Endodermal cell (in vitro differentiated cells): ENCODE measurements around the gene MYO1F. TPM values are rescaled to one million over a fixed set of nuclear protein-coding genes. Genes with fewer than 3 reads are reported as not detected.

ENCODE experiments used
- DNase-seq: peaks from one replicate; pipeline ENCODE4 v3.0.0-alpha.2; 2017
- H3K27ac ChIP-seq: 2 replicates; pipeline ENCODE4 v1.5.1; 2013; ENCODE audit warnings: mild to moderate bottlenecking, low read depth, low read length, moderate library complexity
- H3K27me3 ChIP-seq: 2 replicates; pipeline ENCODE4 v1.6.1; 2013; ENCODE audit warnings: mild to moderate bottlenecking, low read length, moderate library complexity; ENCODE audit not compliant: insufficient read depth, control insufficient read depth, poor library complexity, severe bottlenecking
- H3K36me3 ChIP-seq: 2 replicates; pipeline ENCODE4 v1.7.0; 2013; ENCODE audit warnings: mild to moderate bottlenecking, low read length, moderate library complexity; ENCODE audit not compliant: control insufficient read depth, insufficient read depth
- H3K4me1 ChIP-seq: one replicate; pipeline ENCODE4 v1.7.0; 2013; ENCODE audit warnings: low read length; ENCODE audit not compliant: control insufficient read depth, insufficient read depth
- H3K4me3 ChIP-seq: 2 replicates; pipeline ENCODE4 v1.5.1; 2013; ENCODE audit warnings: mild to moderate bottlenecking, low read length, moderate library complexity
- H3K9ac ChIP-seq: 2 replicates; pipeline ENCODE4 v1.6.1; 2013; ENCODE audit warnings: mild to moderate bottlenecking, low read length, moderate library complexity; ENCODE audit not compliant: poor library complexity, severe bottlenecking; ENCODE audit errors: extremely low read depth
- H3K9me3 ChIP-seq: 2 replicates; pipeline ENCODE4 v1.6.1; 2013; ENCODE audit warnings: mild to moderate bottlenecking, low read length, moderate library complexity; ENCODE audit not compliant: control insufficient read depth
- H3K27ac Mint-ChIP-seq: 2 replicates; pipeline ENCODE4 v1.8.0; 2020; ENCODE audit warnings: mixed read lengths
- H3K27me3 Mint-ChIP-seq: 2 replicates; pipeline ENCODE4 v1.8.0; 2021; ENCODE audit warnings: mild to moderate bottlenecking, mixed read lengths; ENCODE audit not compliant: insufficient read depth
- H3K36me3 Mint-ChIP-seq: 2 replicates; pipeline ENCODE4 v1.8.0; 2020; ENCODE audit warnings: low read depth, mixed read lengths
- H3K4me1 Mint-ChIP-seq: 2 replicates; pipeline ENCODE4 v1.8.0; 2020; ENCODE audit warnings: mixed read lengths
- H3K4me3 Mint-ChIP-seq: 2 replicates; pipeline ENCODE4 v1.8.0; 2020; ENCODE audit warnings: mild to moderate bottlenecking, moderate library complexity, mixed read lengths
- H3K9me3 Mint-ChIP-seq: 2 replicates; pipeline ENCODE4 v1.8.0; 2020; ENCODE audit warnings: mild to moderate bottlenecking, mixed read lengths
- WGBS, 2 experiments: methylation state at CpG; one replicate each; pipeline versions ENCODE4 v1.1.5 to v1.1.7; 2013; ENCODE audit warnings: missing lambda C conversion rate in 2 of 2, mixed read lengths in 1 of 2; ENCODE audit not compliant: insufficient coverage in 1 of 2, insufficient read length in 1 of 2; 5-methylcytosine and 5-hydroxymethylcytosine counted together
- total RNA-seq, 2 donors: library from RNA; stranded (reverse); fragmentation: NEBNext Ultra II Directional in 1 of 2; extraction: Animal tissue kit (Norgen Biotek cat#: 25700) in 1 of 2; gene quantifications; 2 replicates in 1 of 2; 3 replicates in 1 of 2; pipeline ENCODE4 v1.2.1, GENCODE V29; 2021
- TF ChIP-seq, protein P1 (sequence below): fragments of 200-600 bp; sonication (generic); conservative IDR thresholded peaks from 2 replicates; pipeline ENCODE4 v1.5.0; 2021; ENCODE audit warnings: antibody characterized with exemption, mild to moderate bottlenecking

MYO1F gene
- total RNA-seq, 2 donors from 2014 or later = 0.57 to 1.1 TPM

- DNase-seq = no peak
- H3K4me3 Mint-ChIP-seq = no peak overlapping the region
- TF ChIP-seq, protein P1, sequence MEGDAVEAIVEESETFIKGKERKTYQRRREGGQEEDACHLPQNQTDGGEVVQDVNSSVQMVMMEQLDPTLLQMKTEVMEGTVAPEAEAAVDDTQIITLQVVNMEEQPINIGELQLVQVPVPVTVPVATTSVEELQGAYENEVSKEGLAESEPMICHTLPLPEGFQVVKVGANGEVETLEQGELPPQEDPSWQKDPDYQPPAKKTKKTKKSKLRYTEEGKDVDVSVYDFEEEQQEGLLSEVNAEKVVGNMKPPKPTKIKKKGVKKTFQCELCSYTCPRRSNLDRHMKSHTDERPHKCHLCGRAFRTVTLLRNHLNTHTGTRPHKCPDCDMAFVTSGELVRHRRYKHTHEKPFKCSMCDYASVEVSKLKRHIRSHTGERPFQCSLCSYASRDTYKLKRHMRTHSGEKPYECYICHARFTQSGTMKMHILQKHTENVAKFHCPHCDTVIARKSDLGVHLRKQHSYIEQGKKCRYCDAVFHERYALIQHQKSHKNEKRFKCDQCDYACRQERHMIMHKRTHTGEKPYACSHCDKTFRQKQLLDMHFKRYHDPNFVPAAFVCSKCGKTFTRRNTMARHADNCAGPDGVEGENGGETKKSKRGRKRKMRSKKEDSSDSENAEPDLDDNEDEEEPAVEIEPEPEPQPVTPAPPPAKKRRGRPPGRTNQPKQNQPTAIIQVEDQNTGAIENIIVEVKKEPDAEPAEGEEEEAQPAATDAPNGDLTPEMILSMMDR = no peak
- peaks cover 77% of the 10 kb centered on the region for H3K36me3 Mint-ChIP-seq
- Histone ChIP-seq H3K27ac (no peak overlapping the region), H3K9ac (no peak overlapping the region), H3K4me1 (no peaks in the 10 kb centered on the region), H3K27me3 (no peaks in the 10 kb centered on the region), H3K9me3 (no peaks in the 10 kb centered on the region), H3K36me3 (peaks cover 90% of the 10 kb centered on the region), H3K4me3 (no peak overlapping the region)
- H3K9me3 Mint-ChIP-seq = no peaks in the 10 kb centered on the region
- H3K27ac Mint-ChIP-seq = peak overlapping the region; percentile 87
- H3K4me1 Mint-ChIP-seq = peaks cover 11% of the 10 kb centered on the region
- H3K27me3 Mint-ChIP-seq = no peaks in the 10 kb centered on the region
- 93 to 100% methylated on average over 1 to 6 of the region's 6 CpGs for WGBS, 2 experiments
Observed at GRCh38 chr19:8481616-8482015, 95.6 kb downstream of the MYO1F start.

- TF ChIP-seq, protein P1 = no peak
- peaks cover 76% of the 10 kb centered on the region for H3K36me3 Mint-ChIP-seq
- DNase-seq = no peak
Observed at GRCh38 chr19:8481201-8481600, 96.0 kb downstream of the MYO1F start.

DNA sequence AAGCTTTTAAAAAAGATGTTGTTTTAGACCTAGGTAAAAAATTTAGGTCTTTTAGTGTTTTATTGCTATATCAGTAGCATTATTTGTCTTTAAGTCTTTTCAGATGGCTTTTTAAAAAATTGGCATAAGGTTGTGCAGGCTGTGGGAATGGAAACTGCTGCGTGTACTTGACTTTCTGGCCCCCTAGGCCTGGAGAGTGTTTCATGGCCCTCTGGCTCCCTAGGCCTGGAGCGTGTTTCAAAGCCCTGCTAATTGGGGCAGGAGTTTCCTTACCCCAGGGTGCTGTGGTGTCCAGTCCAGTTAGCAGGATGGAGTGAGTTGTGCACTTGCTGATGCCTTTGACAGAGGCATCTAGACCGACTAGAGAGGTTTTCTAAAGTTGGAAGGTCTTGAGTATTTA, 98.6 kb downstream of the MYO1F start:
- Mint-ChIP-seq H3K9me3 (no peaks in the 10 kb centered on the region), H3K4me1 (peaks cover 11% of the 10 kb centered on the region), H3K36me3 (peaks cover 79% of the 10 kb centered on the region), H3K27me3 (no peaks in the 10 kb centered on the region), H3K27ac (no peak overlapping the region), H3K4me3 (no peak overlapping the region)
- H3K9ac ChIP-seq = no peak overlapping the region
- H3K4me1 ChIP-seq = no peaks in the 10 kb centered on the region
- H3K36me3 ChIP-seq = peaks cover 87% of the 10 kb centered on the region
- no peak overlapping the region for H3K4me3 ChIP-seq
- DNase-seq = no peak
- WGBS, 2 experiments = 92 to 100% methylated on average over 2 to 3 of the region's 3 CpGs
- TF ChIP-seq, protein P1 = no peak
- no peaks in the 10 kb centered on the region for H3K27me3 ChIP-seq
- H3K27ac ChIP-seq = no peak overlapping the region
- H3K9me3 ChIP-seq = no peaks in the 10 kb centered on the region

More at GRCh38 chr19:8481201-8481600, 96.0 kb downstream of the MYO1F start:
- no peaks in the 10 kb centered on the region for H3K9me3 Mint-ChIP-seq
- no peaks in the 10 kb centered on the region for H3K27me3 Mint-ChIP-seq
- H3K4me1 Mint-ChIP-seq = peaks cover 11% of the 10 kb centered on the region
- H3K4me1 ChIP-seq = no peaks in the 10 kb centered on the region
- peak overlapping the region; percentile 87 for H3K27ac Mint-ChIP-seq
- 97% methylated on average over 11 of the region's 11 CpGs; no CpG with 5 or more reads in 1 of the 2 experiments for WGBS, 2 experiments
- peaks cover 90% of the 10 kb centered on the region for H3K36me3 ChIP-seq
- H3K4me3 ChIP-seq = no peak overlapping the region
- no peaks in the 10 kb centered on the region for H3K27me3 ChIP-seq
- H3K9me3 ChIP-seq = no peaks in the 10 kb centered on the region
- no peak overlapping the region for H3K4me3 Mint-ChIP-seq
- H3K27ac ChIP-seq = peak overlapping the region; percentile 32
- H3K9ac ChIP-seq = no peak overlapping the region
